IgD-negative memory B cell (primary cell): ENCODE measurements around the gene WNK1. TPM values are rescaled to one million over a fixed set of nuclear protein-coding genes. Genes with fewer than 3 reads are reported as not detected.
A peak's percentile ranks its signal among the peaks of the same experiment; 100 is the strongest.
"Not testable (repeated sequence)": the region's sequence is repeated elsewhere in the genome, so short reads cannot be mapped to it uniquely, and the experiment has no call there.

Source experiments
- H3K27ac Mint-ChIP-seq, 3 donors: one replicate each; pipeline ENCODE4 v1.8.0; 2020 to 2022; ENCODE audit warnings: mild to moderate bottlenecking in 3 of 3, mixed read lengths in 3 of 3, moderate library complexity in 1 of 3
- H3K27me3 Mint-ChIP-seq: one replicate; pipeline ENCODE4 v1.8.0; 2021; ENCODE audit warnings: mixed read lengths
- H3K36me3 Mint-ChIP-seq: one replicate; pipeline ENCODE4 v1.8.0; 2020; ENCODE audit warnings: mild to moderate bottlenecking, mixed read lengths
- H3K4me1 Mint-ChIP-seq, 3 donors: one replicate each; pipeline ENCODE4 v1.8.0; 2020 to 2022; ENCODE audit warnings: mixed read lengths in 3 of 3, mild to moderate bottlenecking in 1 of 3
- H3K4me3 Mint-ChIP-seq, 4 donors: one replicate each; pipeline ENCODE4 v1.8.0; 2020 to 2022; ENCODE audit warnings: mild to moderate bottlenecking in 4 of 4, mixed read lengths in 4 of 4, moderate library complexity in 3 of 4
- H3K9me3 Mint-ChIP-seq, 3 donors: one replicate each; pipeline ENCODE4 v1.8.0; 2020 to 2021; ENCODE audit warnings: mixed read lengths in 3 of 3, mild to moderate bottlenecking in 1 of 3
- polyA plus RNA-seq: library from polyadenylated mRNA; unstranded; fragments of 300-500 nt; fragmentation: Illumina TruSeq; gene quantifications from one replicate; pipeline ENCODE4 v1.2.3, GENCODE V29; 2021

The WNK1 gene
- polyA plus RNA-seq, 1 donor from 2014 or later = 47.0 TPM

GRCh38 chr12:780750-781379, 28.5 kb downstream of the WNK1 start:
- Mint-ChIP-seq H3K4me1 (peaks cover 35 to 51% (median 47%) of the 10 kb centered on the region in 3 donors), H3K4me3 (peak overlapping the region in 2 of 4 donors; percentile 3 to 45), H3K27me3 (no peaks in the 10 kb centered on the region), H3K9me3 (no peaks in the 10 kb centered on the region), H3K27ac (no peak overlapping the region), H3K36me3 (peaks cover 2% of the 10 kb centered on the region)

GRCh38 chr12:785706-786105, 33.3 kb downstream of the WNK1 start:
- Mint-ChIP-seq H3K27me3 (no peaks in the 10 kb centered on the region), H3K9me3 (no peaks in the 10 kb centered on the region), H3K27ac (no peak overlapping the region), H3K4me3 (no peak overlapping the region), H3K36me3 (peaks cover 1% of the 10 kb centered on the region), H3K4me1 (peaks cover 44 to 52% (median 49%) of the 10 kb centered on the region in 3 donors)

- H3K27ac Mint-ChIP-seq = no peak overlapping the region
These were observed 35.9 kb downstream of the WNK1 start for GRCh38 chr12:788288-788687.

GRCh38 chr12:788762-789161, 36.4 kb downstream of the WNK1 start:
- H3K27me3 Mint-ChIP-seq, H3K9me3 Mint-ChIP-seq, H3K36me3 Mint-ChIP-seq, H3K4me3 Mint-ChIP-seq: not testable (repeated sequence)
- H3K27ac Mint-ChIP-seq = peak overlapping the region in 1 of 3 donors; percentile 20
- H3K4me1 Mint-ChIP-seq = peaks cover 41 to 50% (median 45%) of the 10 kb centered on the region in 3 donors

More at GRCh38 chr12:788288-788687, 35.9 kb downstream of the WNK1 start:
- H3K27me3 Mint-ChIP-seq = no peaks in the 10 kb centered on the region
- peaks cover 41 to 45% (median 44%) of the 10 kb centered on the region in 3 donors for H3K4me1 Mint-ChIP-seq
- H3K4me3 Mint-ChIP-seq = no peak overlapping the region
- H3K9me3 Mint-ChIP-seq = no peaks in the 10 kb centered on the region
- H3K36me3 Mint-ChIP-seq = peaks cover 1% of the 10 kb centered on the region

DNA sequence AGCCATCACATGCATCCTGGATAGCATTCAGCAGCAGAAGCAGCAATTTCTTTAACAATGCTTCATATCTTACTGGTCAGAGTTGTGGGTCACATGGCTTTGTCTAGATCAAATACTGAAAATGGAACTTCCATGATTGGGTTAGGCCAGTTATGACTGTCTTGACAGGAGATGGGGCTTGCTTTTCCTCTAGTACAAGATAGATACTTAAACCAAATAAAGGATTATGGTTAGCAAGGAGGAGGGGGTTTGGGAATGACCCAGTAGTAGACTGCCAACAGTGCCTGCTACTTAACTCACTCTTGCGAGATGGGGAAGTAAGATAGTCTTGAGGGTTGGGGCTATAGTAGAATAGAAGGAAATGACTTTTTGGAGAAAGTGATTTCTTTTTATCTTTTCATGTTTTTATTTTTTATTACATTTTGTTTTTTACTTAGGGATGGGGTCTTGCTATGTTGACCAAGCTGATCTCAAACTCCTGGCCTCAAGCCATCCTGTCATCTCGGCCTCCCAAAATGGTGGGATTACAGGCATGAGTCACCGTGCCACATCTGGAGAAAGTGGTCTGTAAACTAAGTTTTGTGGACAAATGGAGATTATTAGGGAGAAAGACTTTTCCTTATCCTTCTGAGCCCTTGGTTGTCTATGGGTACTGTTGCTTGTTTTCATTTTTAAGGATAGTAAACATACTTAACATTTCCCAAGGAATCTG, 37.6 kb downstream of the WNK1 start:
- peak overlapping the region in 1 of 4 donors; percentile 61 for H3K4me3 Mint-ChIP-seq
- peak overlapping the region; percentile 1 to 62 (median 39) for H3K27ac Mint-ChIP-seq
- no peaks in the 10 kb centered on the region for H3K27me3 Mint-ChIP-seq
- no peaks in the 10 kb centered on the region for H3K9me3 Mint-ChIP-seq
- H3K4me1 Mint-ChIP-seq = peaks cover 44 to 53% (median 50%) of the 10 kb centered on the region in 3 donors
- peaks cover 3% of the 10 kb centered on the region for H3K36me3 Mint-ChIP-seq

DNA sequence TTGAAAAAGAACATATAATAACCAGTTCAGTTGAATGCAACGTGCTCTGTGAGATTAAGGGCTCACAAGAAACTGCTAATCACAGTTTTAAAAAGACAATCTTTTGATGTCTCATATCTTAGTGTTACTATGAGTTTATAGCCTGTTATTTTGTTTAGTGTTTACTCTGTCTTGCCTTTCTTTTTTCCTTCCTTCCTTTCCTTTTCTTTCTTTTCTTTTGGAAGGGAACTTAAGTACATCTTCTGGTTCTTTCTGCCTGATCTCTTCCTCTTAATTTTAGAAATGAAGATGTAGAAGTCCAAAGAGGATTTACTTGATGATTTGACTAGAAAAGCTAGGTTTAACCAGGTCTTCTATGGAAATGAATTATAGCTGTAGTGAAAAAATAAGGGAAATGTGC, 38.2 kb downstream of the WNK1 start:
- no peaks in the 10 kb centered on the region for H3K27me3 Mint-ChIP-seq
- peak overlapping the region in 1 of 3 donors; percentile 41 for H3K27ac Mint-ChIP-seq
- H3K9me3 Mint-ChIP-seq = no peaks in the 10 kb centered on the region
- H3K4me3 Mint-ChIP-seq = no peak overlapping the region
- peaks cover 50 to 59% (median 54%) of the 10 kb centered on the region in 3 donors for H3K4me1 Mint-ChIP-seq
- H3K36me3 Mint-ChIP-seq = peaks cover 3% of the 10 kb centered on the region

- Mint-ChIP-seq H3K9me3 (no peaks in the 10 kb centered on the region), H3K4me1 (peaks cover 52 to 66% (median 58%) of the 10 kb centered on the region in 3 donors), H3K36me3 (peaks cover 3% of the 10 kb centered on the region), H3K27me3 (no peaks in the 10 kb centered on the region), H3K4me3 (no peak overlapping the region), H3K27ac (no peak overlapping the region)
These were observed 40.7 kb downstream of the WNK1 start for GRCh38 chr12:793037-793436.

DNA sequence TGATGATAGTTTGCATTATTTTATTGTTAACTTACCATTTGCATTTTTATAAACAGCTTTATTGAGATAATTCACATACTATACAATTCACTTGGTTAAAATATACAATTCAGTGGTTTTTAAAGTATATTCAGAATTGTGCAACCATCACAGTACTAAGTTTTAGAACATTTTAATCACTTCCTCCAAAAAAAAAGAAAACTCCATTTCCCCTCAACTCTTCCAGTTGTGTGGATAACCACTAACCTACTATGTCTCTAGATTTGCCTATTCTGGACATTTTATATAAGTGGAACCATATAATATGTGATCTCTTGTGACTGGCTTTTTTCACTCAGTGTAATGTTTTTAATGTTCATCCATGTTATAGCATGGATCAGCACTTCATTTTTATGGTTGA, 41.3 kb downstream of the WNK1 start:
- Mint-ChIP-seq H3K4me1 (peaks cover 49 to 71% (median 58%) of the 10 kb centered on the region in 3 donors), H3K4me3 (peak overlapping the region in 1 of 4 donors; percentile 35), H3K27me3 (no peaks in the 10 kb centered on the region), H3K9me3 (no peaks in the 10 kb centered on the region), H3K36me3 (peaks cover 3% of the 10 kb centered on the region), H3K27ac (no peak overlapping the region)

DNA sequence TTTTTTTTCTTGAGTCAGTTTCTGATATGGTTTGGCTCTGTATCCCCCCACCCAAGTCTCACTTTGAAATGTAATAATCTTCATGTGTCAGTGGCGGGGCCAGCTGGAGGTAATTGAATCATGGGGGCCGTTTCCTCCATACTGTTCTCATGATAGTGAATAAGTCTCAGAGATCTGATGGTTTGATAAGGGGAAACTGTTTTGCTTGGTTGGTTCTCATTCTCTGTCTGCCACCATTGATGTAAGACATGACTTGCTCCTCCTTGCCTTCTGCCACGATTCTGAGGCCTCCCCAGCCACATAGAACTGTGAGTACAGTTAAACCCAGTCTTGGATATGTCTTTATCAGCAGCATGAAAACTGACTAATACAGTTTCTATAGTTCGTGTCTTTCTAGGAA, 42.9 kb downstream of the WNK1 start:
- H3K27me3 Mint-ChIP-seq = no peaks in the 10 kb centered on the region
- H3K27ac Mint-ChIP-seq = peak overlapping the region in 1 of 3 donors; percentile 70

DNA sequence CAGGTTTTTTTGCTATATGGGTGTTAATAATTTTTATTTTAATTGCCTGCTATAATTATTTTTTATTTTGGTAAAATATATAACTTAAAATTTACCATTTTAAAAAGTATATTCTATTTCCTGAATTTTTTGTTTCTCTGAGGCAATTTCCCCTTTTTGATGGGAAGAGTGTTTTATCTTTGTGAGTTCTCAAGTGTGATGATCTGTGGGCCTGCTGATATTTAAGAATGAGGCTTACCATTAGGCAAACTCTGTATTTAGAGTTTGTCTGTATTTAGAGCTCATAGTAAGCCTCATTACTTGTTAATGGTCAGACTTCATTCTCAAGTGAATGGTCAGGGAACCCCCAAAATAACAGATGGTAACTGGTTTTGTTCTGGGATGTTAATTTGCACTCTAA, 48.0 kb downstream of the WNK1 start:
- Mint-ChIP-seq H3K27me3 (no peaks in the 10 kb centered on the region), H3K9me3 (no peaks in the 10 kb centered on the region), H3K4me1 (peaks cover 51 to 70% (median 57%) of the 10 kb centered on the region in 3 donors), H3K27ac (no peak overlapping the region), H3K4me3 (peak overlapping the region in 1 of 4 donors; percentile 47), H3K36me3 (no peaks in the 10 kb centered on the region)

More for the DNA sequence above, 42.9 kb downstream of the WNK1 start:
- peak overlapping the region in 1 of 4 donors; percentile 43 for H3K4me3 Mint-ChIP-seq
- peaks cover 3% of the 10 kb centered on the region for H3K36me3 Mint-ChIP-seq
- H3K4me1 Mint-ChIP-seq = peaks cover 40 to 63% (median 48%) of the 10 kb centered on the region in 3 donors
- H3K9me3 Mint-ChIP-seq = no peaks in the 10 kb centered on the region

- no peaks in the 10 kb centered on the region for H3K27me3 Mint-ChIP-seq
- H3K9me3 Mint-ChIP-seq = no peaks in the 10 kb centered on the region
- H3K4me3 Mint-ChIP-seq = peak overlapping the region in 2 of 4 donors; percentile 39 to 44
- peak overlapping the region in 2 of 3 donors; percentile 41 to 69 for H3K27ac Mint-ChIP-seq
- H3K36me3 Mint-ChIP-seq = no peaks in the 10 kb centered on the region
- peaks cover 49 to 72% (median 56%) of the 10 kb centered on the region in 3 donors for H3K4me1 Mint-ChIP-seq
These were observed 50.1 kb downstream of the WNK1 start for GRCh38 chr12:802242-803120.

DNA sequence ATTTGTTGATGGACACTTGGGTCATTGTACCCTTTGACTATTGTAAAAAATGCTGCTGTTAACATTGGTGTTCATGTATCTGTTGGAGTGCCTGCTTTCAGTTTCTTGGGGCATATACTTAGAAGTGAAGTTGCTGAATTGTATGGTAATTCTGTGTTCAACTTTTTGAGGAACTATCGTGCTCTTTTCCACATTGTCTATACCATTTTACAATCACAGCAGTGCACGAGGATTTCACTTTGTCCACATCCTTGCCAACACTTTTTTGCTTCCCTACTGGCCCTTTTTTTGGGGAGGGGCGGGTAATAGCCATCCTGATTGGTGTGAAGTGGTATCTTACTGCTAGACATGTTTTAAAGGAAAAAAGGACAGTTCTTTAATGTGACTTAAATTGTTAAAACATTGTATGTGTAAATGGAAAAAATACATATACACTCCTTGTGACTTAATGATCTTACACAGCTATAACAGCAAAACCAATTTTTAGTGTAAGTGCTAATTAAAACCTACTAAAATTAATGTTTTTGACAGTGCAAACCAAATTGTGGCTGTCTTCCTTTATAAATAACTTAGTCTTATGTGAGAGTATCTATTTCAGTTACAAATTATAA, 52.7 kb downstream of the WNK1 start:
- no peak overlapping the region for H3K4me3 Mint-ChIP-seq
- H3K36me3 Mint-ChIP-seq = no peaks in the 10 kb centered on the region
- H3K27ac Mint-ChIP-seq = peak overlapping the region in 2 of 3 donors; percentile 31 to 95

GRCh38 chr12:806200-806791, 53.9 kb downstream of the WNK1 start:
- Mint-ChIP-seq H3K4me1 (peaks cover 54 to 60% (median 59%) of the 10 kb centered on the region in 3 donors), H3K36me3 (no peaks in the 10 kb centered on the region), H3K4me3 (peak overlapping the region in 1 of 4 donors; percentile 58), H3K27ac (peak overlapping the region in 1 of 3 donors; percentile 50), H3K9me3 (no peaks in the 10 kb centered on the region), H3K27me3 (no peaks in the 10 kb centered on the region)

More for the DNA sequence above, 52.7 kb downstream of the WNK1 start:
- Mint-ChIP-seq H3K27me3 (no peaks in the 10 kb centered on the region), H3K9me3 (no peaks in the 10 kb centered on the region), H3K4me1 (peaks cover 54 to 59% (median 54%) of the 10 kb centered on the region in 3 donors)
